Measurements from ENCODE around the gene RYR2.

Gene RYR2

GRCh38 chr1:237717106-237717505 is 675.1 kb downstream of the RYR2 start:
- no peak for DNase-seq (ENCODE audit: low read depth, low spot score)

- no peak for DNase-seq (ENCODE audit: low read depth, low spot score)
Measured at GRCh38 chr1:237730826-237731350, 688.9 kb downstream of the RYR2 start.

- DNase-seq (ENCODE audit: low read depth, low spot score): no peak
Measured at GRCh38 chr1:237732657-237733056, 690.7 kb downstream of the RYR2 start.

- DNase-seq (ENCODE audit: low read depth, low spot score): no peak
Measured at GRCh38 chr1:237736372-237737029, 694.5 kb downstream of the RYR2 start.

- DNase-seq (ENCODE audit: low read depth, low spot score): no peak
Measured at GRCh38 chr1:237737448-237737847, 695.5 kb downstream of the RYR2 start.

GRCh38 chr1:237737938-237738610 is 696.1 kb downstream of the RYR2 start:
- no peak for DNase-seq (ENCODE audit: low read depth, low spot score)

GRCh38 chr1:237740846-237741245 is 698.9 kb downstream of the RYR2 start:
- DNase-seq (ENCODE audit: low read depth, low spot score): no peak

- no peak for DNase-seq (ENCODE audit: low read depth, low spot score)
Measured at GRCh38 chr1:237745545-237745944, 703.6 kb downstream of the RYR2 start.

- DNase-seq (ENCODE audit: low read depth, low spot score): no peak
Measured at GRCh38 chr1:237748171-237748960, 706.4 kb downstream of the RYR2 start.

GRCh38 chr1:237749122-237749521 is 707.1 kb downstream of the RYR2 start:
- DNase-seq (ENCODE audit: low read depth, low spot score): no peak

GRCh38 chr1:237751090-237751489 is 709.1 kb downstream of the RYR2 start:
- no peak for DNase-seq (ENCODE audit: low read depth, low spot score)

GRCh38 chr1:237754627-237755026 is 712.6 kb downstream of the RYR2 start:
- no peak for DNase-seq (ENCODE audit: low read depth, low spot score)

GRCh38 chr1:237756304-237756967 is 714.5 kb downstream of the RYR2 start:
- no peak for DNase-seq (ENCODE audit: low read depth, low spot score)

GRCh38 chr1:237759377-237759776 is 717.4 kb downstream of the RYR2 start:
- DNase-seq (ENCODE audit: low read depth, low spot score): no peak

- DNase-seq (ENCODE audit: low read depth, low spot score): no peak
Measured at GRCh38 chr1:237760951-237761350, 719.0 kb downstream of the RYR2 start.

- no peak for DNase-seq (ENCODE audit: low read depth, low spot score)
Measured at GRCh38 chr1:237763137-237763536, 721.2 kb downstream of the RYR2 start.

GRCh38 chr1:237763751-237764150 is 721.8 kb downstream of the RYR2 start:
- no peak for DNase-seq (ENCODE audit: low read depth, low spot score)

GRCh38 chr1:237769916-237770315 is 727.9 kb downstream of the RYR2 start:
- DNase-seq (ENCODE audit: low read depth, low spot score): no peak

- no peak for DNase-seq (ENCODE audit: low read depth, low spot score)
Measured at GRCh38 chr1:237772009-237772408, 730.0 kb downstream of the RYR2 start.

GRCh38 chr1:237774246-237774645 is 732.3 kb downstream of the RYR2 start:
- no peak for DNase-seq (ENCODE audit: low read depth, low spot score)

GRCh38 chr1:237779356-237779755 is 737.4 kb downstream of the RYR2 start:
- no peak for DNase-seq (ENCODE audit: low read depth, low spot score)
